Astrocyte of the spinal cord (primary cell): ENCODE results near the gene TAF4B.
"Not testable (repeated sequence)": the region's sequence is repeated elsewhere in the genome, so short reads cannot be mapped to it uniquely, and the experiment has no call there.

Experiments used
- DNase-seq: peaks from one replicate; pipeline ENCODE4 v3.0.0; 2011; ENCODE audit warnings: low read depth, low spot score
- H3K4me3 ChIP-seq: 2 replicates; pipeline ENCODE4 v1.5.1; 2011; ENCODE audit warnings: low read depth, mild to moderate bottlenecking, low read length, moderate library complexity
- in situ Hi-C: cut with HindIII; loops from 2 replicates; pipeline ENCODE4 v1.10.0; 2017; ENCODE audit warnings: low sequenced_read_pairs
- TF ChIP-seq, protein P1 (sequence below): IDR thresholded peaks from 2 replicates; pipeline ENCODE4 v1.5.1; 2012; ENCODE audit warnings: low read depth, mild to moderate bottlenecking, low read length, inconsistent platforms

Gene TAF4B

DNA sequence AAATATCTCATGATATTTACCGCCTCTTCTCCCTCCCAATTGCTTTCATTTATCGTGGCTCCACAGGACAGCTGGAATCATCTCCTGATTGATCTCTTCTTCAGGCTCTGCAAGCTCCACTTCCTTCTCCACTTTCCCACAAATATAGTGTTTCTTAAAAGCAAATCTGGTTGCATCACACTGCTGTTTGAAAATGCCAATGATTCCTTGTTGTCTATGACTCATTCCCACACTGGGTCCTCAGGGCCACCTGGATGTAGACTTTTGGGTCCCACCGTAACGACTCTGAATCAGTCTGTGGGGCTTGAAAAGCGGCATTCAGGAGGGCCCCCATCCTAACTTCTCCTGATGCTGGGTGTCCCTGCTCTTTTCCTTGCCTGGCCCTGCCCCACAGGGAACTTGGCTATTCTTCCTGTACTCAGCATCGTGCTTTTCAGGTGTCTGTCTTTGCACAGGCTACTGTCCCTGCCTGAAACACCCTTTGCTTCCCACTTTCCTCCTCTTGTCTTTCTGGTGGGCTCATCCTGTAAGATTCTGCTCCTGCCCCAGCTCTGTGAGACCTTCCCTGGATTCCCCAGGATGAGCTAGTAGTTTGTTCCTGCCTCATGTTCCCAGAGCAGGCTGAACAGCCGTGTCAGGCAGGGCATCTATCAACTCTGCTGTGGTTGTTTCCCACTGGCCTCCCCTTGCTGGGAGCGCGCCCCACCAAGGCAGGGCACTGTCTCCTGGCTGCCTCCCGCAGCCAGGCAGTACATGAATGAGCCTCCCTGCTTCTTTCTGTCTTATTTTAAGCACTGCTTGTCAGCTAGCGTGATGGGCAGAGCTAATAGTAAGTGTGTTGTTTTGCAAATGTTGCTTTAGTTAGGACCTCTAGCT lies 210.2 kb downstream of the TAF4B start:
- in situ Hi-C loops = no loop called here
- no peak overlapping the region for H3K4me3 ChIP-seq
- TF ChIP-seq, protein P1, sequence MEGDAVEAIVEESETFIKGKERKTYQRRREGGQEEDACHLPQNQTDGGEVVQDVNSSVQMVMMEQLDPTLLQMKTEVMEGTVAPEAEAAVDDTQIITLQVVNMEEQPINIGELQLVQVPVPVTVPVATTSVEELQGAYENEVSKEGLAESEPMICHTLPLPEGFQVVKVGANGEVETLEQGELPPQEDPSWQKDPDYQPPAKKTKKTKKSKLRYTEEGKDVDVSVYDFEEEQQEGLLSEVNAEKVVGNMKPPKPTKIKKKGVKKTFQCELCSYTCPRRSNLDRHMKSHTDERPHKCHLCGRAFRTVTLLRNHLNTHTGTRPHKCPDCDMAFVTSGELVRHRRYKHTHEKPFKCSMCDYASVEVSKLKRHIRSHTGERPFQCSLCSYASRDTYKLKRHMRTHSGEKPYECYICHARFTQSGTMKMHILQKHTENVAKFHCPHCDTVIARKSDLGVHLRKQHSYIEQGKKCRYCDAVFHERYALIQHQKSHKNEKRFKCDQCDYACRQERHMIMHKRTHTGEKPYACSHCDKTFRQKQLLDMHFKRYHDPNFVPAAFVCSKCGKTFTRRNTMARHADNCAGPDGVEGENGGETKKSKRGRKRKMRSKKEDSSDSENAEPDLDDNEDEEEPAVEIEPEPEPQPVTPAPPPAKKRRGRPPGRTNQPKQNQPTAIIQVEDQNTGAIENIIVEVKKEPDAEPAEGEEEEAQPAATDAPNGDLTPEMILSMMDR = no peak
- DNase-seq = peak; percentile 87

DNA sequence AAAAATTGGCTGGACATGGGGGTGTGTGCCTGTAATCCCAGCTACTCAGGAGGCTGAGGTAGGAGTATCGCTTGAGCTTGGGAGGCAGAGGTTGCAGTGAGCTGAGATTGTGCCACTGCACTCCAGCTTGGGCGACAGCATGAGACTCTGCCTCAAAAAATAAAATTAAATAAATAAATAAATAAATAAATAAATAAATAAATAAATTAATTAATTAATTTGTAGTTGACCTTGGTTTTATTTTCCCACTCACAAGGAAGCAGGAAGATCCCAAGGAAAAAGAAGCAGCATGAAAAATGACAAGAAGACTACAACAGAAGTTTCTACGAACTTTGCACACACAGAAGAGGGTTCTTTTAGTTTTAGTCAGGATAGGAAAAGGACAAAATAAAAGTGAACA lies 211.4 kb downstream of the TAF4B start:
- in situ Hi-C loops, DNase-seq, H3K4me3 ChIP-seq: not testable (repeated sequence)

DNA sequence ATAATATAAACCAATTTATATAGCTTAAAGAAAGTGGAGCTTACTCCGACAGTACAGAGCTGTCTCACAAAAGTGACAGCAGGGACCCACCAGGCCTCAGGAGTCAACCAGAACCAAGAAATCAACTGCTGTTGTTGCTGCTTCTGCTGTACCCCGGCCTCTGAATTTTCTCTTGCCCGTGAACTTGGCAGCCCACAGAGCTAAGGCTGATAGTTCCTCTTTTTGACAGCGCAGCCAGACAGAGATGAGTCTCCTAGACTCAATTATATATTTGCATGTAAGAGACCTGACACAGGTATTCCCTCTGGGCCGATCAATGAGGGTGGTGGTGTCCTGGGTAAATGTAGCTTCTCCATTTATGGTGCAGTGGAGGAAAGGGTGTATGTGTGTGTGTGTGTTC lies 212.7 kb downstream of the TAF4B start:
- TF ChIP-seq, protein P1 = no peak
- H3K4me3 ChIP-seq = no peak overlapping the region
- DNase-seq = no peak
- in situ Hi-C loops = no loop called here

DNA sequence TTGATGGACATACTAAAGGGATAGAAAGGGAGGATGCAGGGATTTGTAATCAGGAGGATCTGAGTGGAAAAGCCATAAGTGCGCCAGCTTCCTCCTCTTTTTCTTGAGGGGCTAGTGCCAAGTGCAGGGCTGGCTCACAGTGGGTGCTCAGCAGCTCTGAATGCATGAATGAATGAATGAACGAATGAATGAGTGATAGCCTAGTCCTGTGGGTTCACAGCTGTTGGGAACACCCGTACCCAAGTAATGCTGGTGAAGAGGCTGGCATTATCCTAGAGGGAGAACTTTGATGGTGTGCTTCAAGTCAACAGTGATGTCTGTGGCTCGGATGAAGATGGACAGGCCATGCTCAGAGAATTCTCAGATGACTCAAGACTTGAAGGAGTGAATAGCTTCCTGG lies 213.3 kb downstream of the TAF4B start:
- H3K4me3 ChIP-seq = no peak overlapping the region
- TF ChIP-seq, protein P1 = no peak
- in situ Hi-C loops = no loop called here
- no peak for DNase-seq

DNA sequence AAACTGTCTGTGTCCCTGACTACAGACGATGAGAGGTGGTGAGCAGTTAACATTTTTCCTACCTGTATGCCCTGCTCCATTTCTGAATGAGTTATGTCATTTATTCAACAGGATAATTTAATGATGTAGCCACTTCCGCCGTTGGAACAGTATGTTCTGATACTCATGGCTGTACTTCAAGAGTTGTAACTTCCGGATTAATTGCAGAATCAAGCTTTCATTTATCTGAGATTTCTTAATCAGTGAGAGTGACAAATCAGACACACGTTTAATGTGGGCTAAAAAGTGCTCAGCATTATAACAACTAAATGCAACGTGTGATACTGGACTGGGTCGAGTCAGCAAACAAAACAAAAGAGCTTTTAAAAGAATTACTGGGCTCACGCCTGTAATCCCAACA lies 214.4 kb downstream of the TAF4B start:
- DNase-seq = no peak
- TF ChIP-seq, protein P1 = no peak
- H3K4me3 ChIP-seq = no peak overlapping the region
- in situ Hi-C loops = no loop called here
